ENCODE data around the gene BLMH.

BLMH gene

GRCh38 chr17:30302241-30302640, 10.5 kb upstream of the BLMH start:
- no peak for DNase-seq

DNA sequence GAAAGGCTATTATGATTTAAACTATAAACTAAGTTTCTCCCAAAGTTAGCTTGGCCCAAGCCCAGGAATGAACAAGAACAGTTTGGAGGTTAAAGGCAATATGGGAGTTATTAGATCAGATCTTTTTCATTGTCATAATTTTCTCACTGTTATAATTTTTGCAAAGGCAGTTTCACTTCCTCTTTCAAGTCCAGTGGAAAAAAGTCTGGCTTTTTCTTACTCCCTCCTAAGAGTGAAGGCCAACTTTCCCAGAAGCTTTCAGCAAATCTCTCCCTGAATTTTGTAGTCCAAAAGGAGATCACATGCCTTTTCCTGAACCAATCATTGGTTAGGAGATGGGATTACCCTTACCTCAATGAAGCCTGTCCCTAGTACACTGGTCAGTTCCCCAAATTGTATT, 9.1 kb upstream of the BLMH start:
- DNase-seq, result no peak

DNA sequence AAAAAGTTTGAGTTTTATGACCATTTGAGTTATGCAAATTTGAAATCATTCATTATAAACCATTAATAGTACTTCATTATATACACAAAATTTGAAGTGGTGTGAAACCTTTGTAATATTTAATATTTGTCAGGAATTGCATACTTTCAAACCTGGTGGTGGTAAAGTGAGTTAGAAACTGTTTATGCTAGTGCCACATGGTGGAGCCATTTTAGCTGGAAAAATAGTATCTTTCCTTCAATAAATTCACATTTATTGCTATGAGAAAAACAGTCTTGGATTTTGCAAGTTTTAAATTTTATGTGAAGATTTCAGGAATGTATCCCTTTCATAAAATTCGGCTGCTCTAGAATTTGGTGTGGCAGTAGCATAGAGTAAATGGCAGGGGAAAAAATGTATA, 7.3 kb upstream of the BLMH start:
- no peak for DNase-seq

DNA sequence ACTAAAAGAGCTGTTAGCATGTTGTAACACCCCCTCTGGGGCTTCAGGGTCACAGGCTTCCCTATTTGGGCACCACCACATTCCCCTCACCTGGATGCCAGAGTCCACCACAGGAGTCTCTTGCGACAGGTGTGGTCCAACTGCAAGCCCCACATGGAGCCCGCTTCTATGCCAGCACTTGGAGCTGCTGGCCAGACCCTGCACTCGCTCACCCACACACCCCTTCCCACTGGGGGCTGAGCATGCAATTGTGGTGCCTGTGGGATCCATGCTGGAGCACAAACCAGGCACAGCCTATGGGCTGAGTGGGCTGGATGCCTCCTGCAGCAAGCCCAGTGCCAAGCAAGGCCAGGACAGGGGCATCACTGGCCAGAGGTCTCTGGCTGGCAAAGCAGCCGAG, 6.0 kb upstream of the BLMH start:
- DNase-seq, result no peak

DNA sequence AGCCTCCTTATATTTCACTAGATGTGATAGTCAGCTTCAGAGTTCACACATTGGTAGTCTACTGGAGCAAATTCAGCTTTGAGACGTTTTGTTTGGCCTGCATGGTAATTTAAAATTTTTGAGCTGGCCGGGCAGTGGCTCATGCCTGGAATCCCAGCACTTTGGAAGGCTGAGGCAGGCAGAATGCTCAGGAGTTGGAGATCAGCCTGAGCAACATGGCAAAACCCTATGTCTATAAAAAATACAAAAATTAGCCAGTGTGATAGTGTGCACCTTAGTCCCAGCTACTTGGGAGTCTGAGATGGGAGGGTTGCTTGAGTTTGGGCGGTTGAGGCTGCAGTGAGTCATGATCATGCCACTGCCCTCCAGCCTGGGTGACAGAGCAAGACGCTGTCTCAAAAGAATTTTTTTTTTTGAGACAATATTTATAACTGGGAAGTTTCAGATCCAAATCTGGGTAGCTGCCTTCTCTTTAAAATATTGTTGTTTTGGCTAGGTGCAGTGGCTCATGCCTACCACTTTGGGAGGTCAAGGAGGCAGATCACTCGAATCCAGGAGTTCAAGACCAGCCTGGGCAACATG, 4.8 kb upstream of the BLMH start:
- DNase-seq, result no peak

DNA sequence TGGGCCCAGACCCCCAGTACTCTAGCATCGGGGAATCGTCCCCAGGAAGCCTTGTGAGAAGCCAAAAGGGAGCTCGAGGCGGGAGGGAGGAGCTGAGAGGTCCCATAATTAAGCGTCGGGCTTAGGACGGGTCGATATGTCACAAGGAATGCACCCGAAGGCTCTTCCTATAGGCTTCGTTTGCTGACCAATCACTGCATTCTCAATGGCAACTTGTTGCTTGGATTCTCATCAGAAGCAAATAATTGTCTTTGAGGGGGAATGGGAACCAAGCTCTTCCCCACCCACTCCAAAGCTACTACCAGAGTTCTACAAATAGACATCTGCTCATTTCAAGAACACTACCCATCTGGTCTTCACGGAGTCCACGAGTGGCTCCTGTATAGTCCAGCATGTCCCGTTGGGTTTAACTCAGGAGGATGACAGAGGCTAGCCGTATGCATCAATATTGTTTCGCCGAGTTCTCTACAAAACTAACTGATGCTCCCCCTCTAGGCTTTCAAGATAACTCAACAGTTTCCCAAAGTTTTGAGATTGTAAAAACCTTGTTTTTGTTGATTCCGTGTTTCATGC, 628 bp upstream of the BLMH start:
- no peak for DNase-seq

GRCh38 chr17:30290696-30291542, 825 bp downstream of the BLMH start:
- no peak for DNase-seq

- DNase-seq, result no peak
Observed at GRCh38 chr17:30290077-30290476, 1.7 kb downstream of the BLMH start.

DNA sequence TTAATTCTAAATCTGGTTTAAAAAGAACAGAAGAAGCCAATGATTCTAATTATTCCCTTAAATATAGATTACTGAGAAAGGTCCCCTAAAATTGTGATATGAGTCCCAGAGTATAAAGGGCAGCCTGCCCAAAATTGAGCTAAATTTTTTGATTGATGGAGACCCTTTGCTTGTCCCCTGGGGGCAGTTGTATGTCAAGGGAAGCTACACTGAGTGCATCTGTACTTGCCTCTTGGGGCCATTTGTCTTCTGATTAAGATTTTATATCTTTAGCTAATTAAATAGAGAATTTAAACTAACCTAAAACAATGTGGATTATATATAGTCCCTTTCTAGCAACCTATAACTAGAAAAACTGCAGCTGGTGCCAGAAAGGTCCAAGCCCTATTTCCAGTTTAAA, 12.6 kb downstream of the BLMH start:
- no peak for DNase-seq

GRCh38 chr17:30278032-30278431, 13.7 kb downstream of the BLMH start:
- DNase-seq, result no peak

GRCh38 chr17:30275911-30276310, 15.8 kb downstream of the BLMH start:
- no peak for DNase-seq

- no peak for DNase-seq
Observed at GRCh38 chr17:30274887-30275286, 16.9 kb downstream of the BLMH start.

DNA sequence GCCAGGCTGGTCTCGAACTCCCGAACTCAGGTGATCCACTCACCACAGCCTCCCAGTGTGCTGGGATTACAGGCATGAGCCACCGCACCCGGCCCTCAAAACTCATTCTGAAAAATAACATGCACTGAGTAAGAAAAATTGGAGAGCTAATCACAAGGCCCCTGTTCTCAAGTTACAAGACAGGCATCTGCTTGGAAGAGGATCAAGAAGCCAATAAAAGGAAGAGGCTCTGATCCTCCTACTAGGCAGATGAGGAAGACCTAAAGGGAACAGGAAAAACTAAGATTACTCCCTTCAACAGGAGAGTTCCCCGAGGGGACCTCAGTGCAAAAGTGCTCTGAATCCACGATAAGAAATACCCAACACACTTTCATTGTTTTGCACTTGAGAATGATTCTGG, 18.4 kb downstream of the BLMH start:
- no peak for DNase-seq

DNA sequence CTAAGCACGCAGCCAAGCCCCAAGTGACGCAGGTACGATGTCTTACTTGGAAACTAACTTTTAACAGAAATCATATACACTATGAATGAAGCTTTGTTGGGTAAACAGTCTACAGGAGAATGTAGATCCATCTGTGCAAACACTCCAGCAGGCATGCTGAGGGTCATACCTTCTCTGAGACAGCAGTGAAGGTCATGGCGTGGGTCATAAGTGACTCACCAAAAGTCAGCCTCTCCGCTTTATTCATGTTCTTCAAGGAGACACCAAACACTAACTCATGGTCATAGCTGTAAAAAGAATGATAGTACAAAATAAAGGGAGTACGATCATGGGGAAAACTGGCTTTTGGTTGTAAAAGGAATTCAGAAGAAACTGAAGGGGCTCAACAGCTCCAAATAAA, 20.6 kb downstream of the BLMH start:
- DNase-seq, result no peak

- DNase-seq, result no peak
Observed at GRCh38 chr17:30267625-30268024, 24.1 kb downstream of the BLMH start.

GRCh38 chr17:30263552-30264333, 28.0 kb downstream of the BLMH start:
- no peak for DNase-seq

DNA sequence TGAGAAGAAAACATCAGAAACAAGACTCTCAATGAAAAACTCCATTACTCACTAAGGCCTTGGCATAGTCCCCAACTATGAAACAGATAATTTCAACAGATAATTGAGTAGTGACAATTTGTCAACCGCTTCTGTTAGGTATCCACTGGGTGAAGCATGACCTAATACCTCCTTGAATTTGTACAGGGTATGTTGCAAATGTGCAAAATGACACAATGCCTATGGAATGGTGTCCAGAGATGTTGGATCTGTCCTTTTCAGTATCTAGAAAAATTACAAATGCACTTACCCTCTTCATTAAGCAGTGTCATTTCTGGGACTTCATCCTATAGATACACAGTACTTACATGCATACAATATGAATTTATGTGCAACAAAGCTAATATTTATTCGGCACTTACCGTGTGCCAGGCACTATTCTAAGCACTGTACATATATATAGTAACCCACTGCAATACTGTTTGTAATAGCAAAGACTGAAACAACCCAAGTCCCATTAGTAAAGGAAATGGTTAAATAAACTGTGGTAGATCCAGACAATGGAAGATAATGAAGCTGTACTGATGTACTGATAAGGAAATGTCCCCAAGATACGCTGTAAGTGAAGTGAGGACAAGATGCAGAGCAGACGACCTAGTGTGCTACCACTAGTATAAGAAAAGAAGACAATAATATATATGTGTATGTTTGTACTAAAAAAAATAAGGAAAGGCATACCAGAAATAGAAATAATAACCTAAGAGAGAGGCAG, 34.8 kb downstream of the BLMH start:
- DNase-seq, result no peak

- no peak for DNase-seq
Observed at GRCh38 chr17:30254150-30254549, 37.6 kb downstream of the BLMH start.

GRCh38 chr17:30253312-30253711, 38.4 kb downstream of the BLMH start:
- no peak for DNase-seq

GRCh38 chr17:30251931-30252330, 39.8 kb downstream of the BLMH start:
- no peak for DNase-seq

DNA sequence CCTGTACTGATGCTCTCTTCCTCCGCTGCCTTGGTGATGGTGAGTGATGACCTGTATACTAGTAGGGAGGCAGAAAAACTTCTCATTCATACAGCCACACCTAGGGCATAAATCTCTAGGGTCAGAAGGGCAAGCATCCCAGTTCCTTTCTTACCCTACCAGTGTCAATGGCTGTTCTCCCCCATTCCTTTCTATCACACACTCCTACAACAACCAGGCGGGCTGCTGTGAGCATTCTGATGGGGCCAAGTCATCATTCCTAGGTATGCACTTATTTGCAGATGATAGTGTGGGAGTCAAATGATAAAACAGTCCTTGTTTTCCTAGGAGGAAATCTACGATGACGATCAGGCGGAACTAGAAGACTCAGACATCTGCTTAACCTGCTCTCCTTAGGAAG, 42.3 kb downstream of the BLMH start:
- DNase-seq, result no peak

GRCh38 chr17:30248786-30249185, 43.0 kb downstream of the BLMH start:
- no peak for DNase-seq

DNA sequence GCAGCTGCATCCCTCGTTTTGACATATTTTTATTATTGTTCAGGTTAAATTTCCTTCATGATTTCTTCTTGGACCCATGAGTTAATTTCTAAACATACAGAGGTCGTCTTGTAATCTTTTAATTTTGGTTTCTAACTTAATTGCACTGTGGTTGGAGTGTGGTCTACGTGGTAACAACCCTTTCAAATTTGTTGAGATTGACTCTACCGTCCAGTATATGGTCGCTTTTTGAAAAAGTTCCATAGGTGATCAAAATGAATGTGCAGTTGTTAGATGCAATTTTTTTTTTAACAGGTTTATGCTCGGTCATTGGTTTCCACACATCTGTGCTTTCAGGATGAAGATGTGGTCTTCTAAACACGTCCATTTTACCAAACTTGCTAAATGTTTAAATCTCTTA, 45.3 kb downstream of the BLMH start:
- no peak for DNase-seq

All from amniotic stem cell (primary cell).